HG03039 (cell line): Measurements from ENCODE around the gene SOX5.
"Not testable (repeated sequence)": the region's sequence is repeated elsewhere in the genome, so short reads cannot be mapped to it uniquely, and the experiment has no call there.

Source experiments
- ATAC-seq: cut with Tn5 transposase; IDR thresholded peaks from one replicate; pipeline ENCODE4 v1.9.1; 2021; ENCODE audit warnings: mild to moderate bottlenecking, moderate library complexity; ENCODE audit not compliant: unreplicated experiment

Gene SOX5

DNA sequence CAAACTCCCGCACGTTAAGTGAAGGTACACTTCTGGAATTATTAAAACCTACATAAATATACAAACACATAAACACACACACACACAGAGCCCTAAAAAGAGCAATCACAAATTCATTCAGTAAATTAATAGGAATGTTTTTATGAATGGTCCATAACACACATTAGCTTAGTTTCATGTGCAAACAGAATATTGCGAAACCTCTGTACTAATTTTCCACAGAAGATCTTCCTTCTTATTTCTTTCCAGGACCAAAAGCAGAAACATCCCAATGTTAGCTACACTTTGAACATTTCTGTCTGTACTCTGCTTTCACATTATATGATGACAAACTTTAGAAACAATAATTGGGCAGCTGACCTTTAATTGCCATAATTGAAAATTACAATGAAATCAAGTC, 101.6 kb downstream of the SOX5 start:
- no peak for ATAC-seq

DNA sequence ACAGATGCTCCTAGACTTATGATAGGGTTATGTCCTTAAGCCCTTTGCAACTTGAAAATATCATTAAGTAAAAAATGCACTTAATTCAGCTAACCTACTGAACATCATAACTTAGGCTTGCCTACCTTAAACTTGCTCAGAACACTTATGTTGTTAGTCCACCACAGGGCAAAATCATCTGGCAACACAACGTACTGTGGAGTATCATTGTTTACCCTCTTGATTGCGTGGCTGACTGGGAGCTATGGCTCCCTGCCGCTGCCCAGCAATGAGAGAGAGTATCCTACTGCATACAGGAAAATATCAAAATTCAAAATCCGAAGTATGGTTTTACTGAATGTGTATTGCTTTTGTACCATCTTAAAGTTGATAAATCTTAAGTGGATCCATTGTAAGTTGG, 105.5 kb downstream of the SOX5 start:
- no peak for ATAC-seq

DNA sequence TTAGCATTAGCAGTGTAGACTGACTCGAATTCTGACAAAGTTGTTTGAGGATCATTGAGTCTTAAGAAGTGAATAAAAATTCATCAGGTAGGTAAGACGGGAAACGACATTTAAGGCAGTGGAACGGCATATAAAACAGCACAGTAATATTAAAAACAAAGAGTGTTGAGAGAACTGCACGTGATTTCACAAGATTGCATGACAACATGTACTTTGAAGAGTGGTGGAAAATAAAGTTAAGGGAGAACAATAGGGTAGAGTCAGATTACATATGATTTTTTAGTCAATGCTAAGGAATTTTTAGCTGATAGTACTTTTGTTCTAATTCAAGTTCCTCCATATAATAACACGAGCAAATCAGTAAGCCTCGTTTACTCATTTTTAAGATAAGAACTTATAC, 115.4 kb downstream of the SOX5 start:
- no peak for ATAC-seq

DNA sequence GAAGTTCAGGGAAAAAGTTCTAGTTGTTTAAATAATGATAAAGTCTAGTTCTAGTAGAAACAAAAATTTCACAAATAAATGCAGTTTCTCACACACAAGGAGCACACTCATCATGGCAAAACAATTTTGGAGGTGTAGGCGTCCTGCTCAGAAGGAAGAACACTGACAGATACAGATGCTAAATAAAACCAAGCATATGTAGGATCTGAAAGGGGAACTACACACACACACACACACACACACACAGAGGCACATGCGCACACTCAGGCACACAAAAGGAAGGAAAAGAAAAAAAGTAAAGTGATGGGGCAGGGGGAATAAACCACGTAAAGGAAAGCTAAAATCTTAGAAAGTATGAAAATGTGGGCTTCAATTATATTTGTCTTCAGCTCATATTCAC, 117.7 kb downstream of the SOX5 start:
- ATAC-seq = no peak

DNA sequence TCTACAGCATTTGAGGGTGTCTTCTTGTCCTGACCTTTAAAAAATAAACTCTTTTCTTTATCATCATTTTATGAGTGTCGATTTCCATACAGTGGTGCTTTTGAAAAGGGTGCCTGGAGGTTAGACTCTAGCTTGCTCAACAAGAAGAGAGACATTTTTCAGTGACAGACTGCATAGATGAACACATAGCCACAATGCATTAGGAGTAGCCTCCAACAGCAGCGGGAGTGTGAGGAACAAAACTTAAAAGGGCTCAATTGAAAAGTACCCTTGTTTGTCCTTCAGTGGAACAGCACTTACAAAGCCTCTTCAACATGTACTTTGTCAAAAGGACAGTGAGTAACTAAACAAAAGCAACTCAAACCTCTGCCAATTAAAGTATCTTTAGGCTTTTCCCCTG, 119.3 kb downstream of the SOX5 start:
- no peak for ATAC-seq

DNA sequence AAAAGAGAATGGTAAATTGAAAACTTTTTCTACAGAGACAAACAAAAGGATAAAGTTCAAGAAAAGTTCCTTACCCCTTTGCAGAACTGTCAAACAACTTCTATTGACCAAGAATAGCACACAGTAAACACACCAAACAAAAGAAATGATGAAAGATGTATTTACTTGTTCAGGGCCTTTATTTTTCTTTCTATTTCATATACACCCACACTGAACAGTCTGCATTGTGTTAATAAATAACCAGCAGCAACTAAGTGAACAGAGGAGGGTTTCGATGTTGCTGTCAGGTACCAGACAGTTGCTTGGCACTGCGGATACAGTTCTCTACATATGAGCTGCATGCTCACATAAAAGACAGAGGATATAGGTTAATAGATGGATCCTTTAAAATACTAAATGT, 122.1 kb downstream of the SOX5 start:
- ATAC-seq = no peak

DNA sequence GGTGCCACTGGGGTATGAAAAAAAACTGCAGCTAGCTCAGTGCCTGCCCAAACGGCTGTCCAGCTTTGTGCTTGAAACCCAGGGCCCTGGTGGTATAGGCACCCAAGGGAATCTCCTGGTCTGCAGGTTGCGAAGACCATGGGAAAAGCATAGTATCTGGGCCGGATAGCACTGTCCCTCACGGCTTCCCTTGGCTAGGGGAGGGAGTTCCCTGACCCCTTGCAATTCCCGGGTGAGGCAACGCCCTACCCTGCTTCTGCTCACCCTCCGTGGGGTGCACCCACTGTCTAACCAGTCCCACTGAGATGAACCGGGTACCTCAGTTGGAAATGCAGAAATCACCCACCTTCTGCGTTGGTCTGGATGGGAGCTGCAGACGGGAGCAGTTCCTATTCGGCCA, 124.3 kb downstream of the SOX5 start:
- not testable (repeated sequence) for ATAC-seq

DNA sequence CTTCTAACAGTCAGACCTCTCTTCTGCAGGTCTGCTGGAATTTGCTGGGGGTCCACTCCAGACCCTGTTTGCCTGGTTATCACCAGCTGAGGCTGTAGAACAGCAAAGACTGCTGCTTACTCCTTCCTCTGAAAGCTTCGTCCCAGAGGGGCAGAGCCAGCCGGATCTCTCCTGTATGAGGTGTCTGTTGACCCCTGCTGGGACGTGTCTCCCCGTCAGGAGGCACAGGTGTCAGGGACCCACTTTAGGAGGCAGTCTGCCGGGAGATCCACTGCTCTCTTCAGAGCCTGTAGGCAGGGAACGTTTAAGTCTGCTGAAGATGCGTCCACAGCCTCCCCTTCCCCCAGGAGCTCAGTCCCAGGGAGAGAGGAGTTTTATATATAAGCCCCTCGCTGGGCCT, 125.1 kb downstream of the SOX5 start:
- ATAC-seq = no peak

DNA sequence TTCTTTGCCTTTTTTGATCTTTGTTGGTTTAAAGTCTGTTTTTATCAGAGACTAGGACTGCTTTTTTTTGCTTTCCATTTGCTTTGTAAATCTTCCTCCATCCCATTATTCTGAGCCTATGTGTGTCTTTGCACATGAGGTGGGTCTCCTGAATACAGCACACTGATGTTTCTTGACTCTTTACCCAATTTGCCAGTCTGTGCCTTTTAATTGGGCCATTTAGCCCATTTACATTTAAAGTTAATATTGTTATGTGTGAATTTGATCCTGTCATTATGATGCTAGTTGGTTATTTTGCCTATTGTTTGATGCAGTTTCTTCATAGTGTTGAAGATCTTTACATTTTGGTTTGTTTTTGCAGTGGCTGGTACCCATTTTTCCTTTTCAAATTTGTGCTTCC, 126.6 kb downstream of the SOX5 start:
- ATAC-seq = not testable (repeated sequence)

DNA sequence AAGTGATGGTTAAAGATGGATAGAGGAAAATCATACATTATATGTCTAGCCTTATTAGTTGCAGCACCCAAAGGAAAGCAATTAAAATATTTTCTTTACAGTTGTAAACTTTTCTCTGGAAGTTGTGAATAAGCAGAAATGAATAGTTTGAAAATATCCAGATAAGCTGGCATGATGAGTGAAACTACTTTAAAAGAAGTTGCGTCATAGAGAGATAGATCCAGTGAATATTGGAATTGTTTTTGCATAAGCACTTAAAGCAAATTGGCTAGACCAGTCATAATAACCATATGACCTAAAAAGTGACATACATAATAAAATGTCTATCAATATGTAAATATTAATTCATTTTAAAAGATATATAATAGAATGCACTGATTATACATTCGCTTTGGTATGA, 132.1 kb downstream of the SOX5 start:
- no peak for ATAC-seq

DNA sequence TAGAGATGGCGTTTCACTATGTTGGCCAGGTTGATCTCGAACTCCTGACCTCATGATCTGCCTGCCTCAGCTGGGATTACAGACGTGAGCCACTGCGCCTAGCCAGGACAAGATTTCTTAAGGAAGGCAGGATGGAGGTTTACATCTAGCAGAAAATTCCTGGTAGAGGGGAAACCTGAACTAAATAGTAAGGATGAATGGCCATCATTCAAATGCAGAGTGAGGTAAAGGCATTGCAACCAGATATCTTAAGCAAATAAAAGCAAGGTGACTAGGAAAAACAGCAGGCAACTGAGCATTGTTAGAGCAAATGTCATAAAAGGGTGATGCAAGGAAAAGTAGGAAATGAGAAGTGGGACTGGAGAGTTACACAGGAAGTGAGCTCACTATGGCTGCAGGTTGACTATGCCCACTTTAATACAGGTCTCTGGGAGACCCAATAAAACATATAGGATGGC, 133.0 kb downstream of the SOX5 start:
- no peak for ATAC-seq

DNA sequence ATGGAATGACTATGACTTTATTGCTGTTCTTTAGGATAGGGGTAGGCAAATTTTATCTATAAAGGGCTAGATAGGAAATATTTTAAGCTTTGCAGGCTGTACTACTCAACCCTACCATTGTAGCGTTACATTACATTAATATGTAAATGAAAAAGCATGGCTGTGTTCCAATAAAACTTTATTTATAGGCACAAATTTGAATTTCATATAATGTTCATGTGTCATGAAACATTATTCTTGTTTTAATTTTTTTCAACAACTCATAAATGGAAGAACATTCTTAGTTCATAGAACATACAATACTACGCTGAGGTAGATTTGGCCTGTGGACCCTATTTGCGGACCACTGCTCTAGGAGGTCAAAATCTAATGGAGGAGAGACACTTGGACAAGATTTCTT, 133.7 kb downstream of the SOX5 start:
- ATAC-seq = no peak

DNA sequence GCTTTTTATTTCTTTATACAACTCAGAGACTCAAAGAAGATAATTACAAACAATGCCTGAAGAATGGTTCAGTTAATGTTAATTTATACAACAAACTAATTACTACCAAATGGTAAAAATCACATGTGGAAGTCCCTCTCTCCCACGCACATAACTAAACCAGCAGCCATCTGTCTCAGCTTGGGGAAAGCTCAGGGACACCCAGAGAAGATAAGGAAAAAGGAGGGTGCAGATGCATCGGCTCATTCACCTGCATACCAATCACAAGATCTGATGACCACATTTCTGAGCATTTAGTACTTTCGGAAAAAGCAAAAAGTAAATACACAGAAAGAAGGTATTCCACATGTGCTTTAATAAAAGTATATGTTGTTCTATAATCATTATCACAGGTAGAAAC, 136.3 kb downstream of the SOX5 start:
- ATAC-seq = no peak

DNA sequence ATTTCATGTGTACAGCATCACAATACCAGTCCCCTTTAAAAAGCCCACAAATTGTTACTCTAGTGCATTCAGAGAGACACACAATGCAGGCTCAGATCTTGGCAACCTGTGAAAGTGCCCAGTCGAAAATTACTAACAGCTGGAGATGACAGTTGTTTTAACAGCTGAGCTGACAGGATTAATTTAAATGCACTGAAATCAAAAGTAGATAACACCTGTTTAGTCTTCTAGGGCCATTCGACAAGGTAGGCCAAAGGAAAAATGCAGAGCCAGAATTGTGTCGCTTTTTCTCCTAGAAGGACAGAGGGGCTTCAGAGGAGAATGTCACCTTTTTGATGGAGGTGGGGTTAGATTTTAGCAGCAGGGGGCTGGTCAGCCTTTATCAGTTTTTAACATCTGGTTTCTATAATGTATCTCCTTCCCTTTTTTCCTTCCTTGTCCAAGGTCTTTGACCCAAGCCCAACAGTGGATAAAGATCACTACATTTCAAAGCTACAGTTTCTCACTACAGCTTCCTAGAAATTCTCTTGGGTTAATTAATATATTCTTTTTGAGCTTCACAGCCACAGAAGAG, 139.1 kb downstream of the SOX5 start:
- ATAC-seq = no peak

DNA sequence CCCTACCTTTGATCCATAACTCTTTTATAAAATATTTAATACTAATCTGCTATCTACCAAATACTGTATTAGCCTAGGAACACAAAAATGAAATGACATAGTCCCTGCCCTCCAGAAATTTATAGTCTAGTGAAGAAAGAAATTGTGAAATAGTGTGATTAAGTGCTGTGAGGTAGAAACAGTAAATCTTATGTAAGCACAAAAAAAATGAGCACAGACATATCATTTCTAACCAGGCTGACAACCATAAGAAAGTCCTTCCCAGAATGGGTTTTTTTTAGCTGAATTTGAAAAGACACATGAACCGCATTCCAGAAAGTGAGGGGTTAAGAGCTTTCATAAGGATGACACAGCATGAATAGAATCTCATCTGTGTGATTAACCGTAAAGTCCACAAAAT, 145.9 kb downstream of the SOX5 start:
- no peak for ATAC-seq

DNA sequence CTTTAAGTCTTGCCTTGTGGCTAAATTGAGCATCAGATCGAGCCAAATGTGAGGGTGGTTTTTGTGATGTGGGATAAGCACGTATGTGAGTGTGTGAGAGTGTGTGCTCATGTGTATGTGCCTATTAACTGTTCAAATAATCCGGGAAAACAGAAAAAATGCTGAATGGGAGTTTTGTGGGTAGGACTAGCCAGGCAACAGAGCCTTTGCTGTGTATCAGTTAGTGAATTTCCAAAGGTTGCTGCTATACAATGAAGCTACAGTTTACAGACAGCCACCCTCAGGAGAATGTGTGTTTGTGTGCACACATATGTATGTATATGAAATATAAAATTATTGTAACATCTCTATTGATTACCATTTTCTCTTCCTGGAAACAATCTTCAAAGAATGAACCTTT, 154.0 kb downstream of the SOX5 start:
- no peak for ATAC-seq

DNA sequence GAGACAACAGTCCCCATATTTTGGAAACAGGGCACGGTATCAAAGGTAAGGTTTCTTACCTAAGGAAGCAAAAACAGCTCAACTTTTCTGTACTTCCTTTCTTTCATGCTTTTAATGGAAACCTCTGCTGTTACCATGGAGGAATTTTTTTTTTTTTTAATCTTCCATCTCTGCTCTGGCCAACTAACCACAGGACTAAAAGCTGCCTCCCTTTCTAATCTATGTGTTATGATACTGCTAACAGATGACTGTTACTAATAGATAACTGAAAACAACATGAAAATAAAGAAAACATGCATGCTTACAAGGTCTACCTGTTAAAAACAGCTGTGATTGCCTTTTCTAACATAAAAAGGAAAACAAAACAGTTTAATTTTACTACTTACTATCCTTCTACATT, 168.4 kb downstream of the SOX5 start:
- no peak for ATAC-seq

DNA sequence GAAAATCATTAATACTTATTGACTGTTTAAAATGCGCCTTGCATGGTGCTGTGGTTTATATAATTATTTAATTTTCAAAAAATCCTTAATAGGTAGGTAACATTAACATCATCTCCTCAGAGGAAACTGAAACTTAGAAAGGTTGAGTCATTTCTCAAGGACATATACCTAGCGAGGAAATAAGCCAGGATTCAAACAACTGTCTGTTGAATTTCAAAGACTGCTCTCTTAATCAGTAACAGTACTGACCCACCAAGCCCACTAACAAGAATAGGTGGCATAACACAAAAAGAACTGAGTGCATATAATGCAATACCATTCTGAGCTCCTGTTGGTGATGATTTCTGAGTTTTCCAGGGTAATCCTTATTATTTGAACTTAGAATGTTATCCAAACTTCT, 174.3 kb downstream of the SOX5 start:
- no peak for ATAC-seq

DNA sequence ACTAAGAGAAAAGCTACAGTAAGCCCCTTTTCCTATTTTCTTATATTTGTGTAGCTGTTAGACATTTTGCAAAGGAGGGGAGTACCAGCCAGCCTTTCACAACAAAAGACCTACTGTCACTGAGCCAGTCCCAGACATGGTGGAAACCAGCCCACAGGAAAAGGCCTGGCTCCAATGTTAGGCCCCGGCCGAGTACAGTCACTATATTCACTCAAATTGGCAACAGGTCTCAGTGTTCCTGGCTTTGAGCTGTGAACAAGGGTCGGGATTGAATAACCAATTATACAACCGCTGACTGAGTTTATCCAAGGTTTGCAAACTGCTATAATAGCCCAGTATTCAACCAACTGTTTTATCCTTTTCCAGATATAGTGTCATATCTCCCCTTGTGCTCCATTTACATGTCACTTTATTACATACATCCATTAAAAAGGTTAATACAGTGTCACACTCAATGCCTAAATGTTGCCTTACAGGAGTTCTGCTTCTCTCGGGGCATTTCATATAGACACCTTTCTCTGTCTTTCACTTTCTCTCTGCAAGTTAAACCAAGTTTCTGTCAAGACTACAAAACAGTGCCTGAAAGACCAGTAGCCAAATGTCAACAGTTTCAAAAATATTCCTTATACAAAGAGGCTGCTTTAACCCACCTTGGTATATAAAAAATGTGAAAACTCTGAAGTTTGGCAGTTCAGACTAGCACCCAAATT, 178.1 kb downstream of the SOX5 start:
- ATAC-seq = no peak

DNA sequence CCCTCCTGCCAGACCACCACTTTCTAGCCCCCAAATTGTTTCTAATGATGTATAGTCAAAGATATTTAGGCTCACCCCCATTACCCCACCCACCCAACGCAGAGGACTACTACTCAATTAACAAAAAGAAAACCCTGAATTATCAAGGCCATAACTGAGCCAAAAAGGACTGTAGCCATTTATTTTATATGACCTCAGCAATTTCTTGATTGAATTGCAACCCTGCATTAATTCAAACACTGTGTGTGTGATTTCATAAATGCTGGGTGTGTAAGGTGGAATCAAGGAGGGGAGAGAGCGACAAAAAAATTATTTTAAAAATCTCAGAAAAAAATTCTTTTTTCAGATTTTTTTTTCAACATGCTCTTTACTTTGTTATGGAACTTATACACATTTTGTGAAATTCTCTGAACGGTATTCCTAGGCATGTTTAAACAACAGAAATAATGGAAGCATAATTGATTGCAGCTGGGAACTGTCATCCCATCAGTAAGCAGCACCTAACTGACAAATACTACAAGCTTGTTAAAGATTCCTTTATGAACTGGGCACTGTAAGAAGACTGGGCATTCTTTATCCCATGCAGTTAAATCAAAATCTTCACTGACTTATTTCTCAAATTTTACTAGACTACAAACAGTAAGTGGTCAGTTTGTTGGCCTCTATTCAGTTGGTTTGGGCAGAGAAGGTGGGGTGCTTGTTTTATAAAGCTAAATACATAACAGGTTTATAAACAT, 179.1 kb downstream of the SOX5 start:
- ATAC-seq = no peak

DNA sequence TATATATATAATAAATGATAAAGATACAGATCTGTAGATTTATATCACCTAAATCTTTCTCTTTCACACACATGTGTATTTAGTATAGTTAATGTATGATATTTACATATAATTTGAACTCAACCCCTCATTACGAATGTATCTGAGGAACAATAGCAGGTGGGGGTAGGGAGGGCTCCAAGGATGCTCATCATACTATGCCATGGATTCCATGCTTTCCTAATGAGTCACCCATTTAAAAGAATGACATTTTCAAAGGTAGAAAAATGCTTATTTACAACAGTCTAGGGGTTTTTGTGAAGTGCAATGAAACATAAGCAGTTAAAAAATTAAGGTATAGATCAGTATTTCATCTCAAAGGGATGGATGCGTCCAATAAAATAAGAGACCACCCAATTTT, 181.6 kb downstream of the SOX5 start:
- no peak for ATAC-seq

DNA sequence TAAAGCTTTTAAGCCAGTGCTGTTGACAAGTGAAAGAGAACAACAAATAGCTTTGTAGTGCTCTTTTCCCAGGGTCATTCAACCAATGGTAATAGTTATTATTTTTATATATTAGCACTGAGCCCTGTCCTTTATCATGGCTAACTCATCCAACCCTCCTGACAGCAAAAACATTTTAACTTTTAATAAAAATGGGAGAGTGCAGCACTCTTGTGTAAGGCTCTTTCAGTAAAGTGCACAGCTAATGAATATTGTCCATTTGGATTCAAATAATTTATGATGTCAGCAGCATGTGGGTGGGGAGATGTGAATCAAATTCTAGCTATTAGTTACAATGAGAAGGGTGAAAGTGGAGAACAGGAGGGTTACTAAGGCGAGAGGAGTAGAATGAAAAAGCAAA, 185.7 kb downstream of the SOX5 start:
- ATAC-seq = no peak
